HG02870 (cell line): ENCODE data around the gene PRSS48.
"Not testable (repeated sequence)": the region's sequence is repeated elsewhere in the genome, so short reads cannot be mapped to it uniquely, and the experiment has no call there.

Experiments used
- ATAC-seq: cut with Tn5 transposase; IDR thresholded peaks from one replicate; pipeline ENCODE4 v1.9.1; 2021; ENCODE audit warnings: mild to moderate bottlenecking, moderate library complexity; ENCODE audit not compliant: unreplicated experiment

The PRSS48 gene, protein sequence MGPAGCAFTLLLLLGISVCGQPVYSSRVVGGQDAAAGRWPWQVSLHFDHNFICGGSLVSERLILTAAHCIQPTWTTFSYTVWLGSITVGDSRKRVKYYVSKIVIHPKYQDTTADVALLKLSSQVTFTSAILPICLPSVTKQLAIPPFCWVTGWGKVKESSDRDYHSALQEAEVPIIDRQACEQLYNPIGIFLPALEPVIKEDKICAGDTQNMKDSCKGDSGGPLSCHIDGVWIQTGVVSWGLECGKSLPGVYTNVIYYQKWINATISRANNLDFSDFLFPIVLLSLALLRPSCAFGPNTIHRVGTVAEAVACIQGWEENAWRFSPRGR

DNA sequence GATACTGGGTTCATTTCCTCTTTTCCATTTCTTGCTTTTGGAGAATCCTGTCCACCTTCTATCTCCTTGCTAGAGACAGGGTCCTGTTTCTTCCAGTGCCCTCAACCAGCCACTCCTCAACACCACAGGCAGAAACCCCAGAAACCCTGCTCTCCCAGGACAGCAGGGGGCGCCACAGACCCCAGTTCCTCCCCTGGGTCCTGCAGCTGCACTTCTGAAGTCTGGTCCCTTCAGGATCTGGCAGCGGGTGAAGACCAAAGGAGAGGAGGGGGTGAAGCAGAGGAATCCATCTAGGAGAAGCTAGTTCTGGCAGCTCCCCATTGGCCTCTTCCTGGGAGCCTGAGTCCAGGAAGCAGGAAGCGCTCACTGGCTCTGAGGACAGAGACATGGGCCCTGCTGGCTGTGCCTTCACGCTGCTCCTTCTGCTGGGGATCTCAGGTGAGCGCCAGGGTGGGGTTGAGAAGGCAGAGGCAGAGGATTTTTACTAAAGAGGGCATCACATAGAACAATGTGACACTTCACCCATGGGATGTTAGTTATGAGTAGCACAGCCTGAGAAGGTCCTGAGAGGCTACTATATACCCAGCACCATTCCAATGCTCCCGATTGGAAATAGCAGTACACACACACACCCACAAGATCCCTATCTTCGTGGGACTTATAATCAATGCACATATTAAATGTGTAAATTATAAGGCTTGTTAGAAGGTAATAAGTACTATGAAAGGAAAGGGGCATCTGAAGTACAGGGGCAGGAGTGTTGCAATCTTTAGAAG lies at the start of gene PRSS48:
Gene PRSS48, plus strand, starts transcription at position 375 of the 776 bp plus-strand sequence. Its CDS starts 12 bp downstream, at position 387.
- ATAC-seq = peak; percentile 66

DNA sequence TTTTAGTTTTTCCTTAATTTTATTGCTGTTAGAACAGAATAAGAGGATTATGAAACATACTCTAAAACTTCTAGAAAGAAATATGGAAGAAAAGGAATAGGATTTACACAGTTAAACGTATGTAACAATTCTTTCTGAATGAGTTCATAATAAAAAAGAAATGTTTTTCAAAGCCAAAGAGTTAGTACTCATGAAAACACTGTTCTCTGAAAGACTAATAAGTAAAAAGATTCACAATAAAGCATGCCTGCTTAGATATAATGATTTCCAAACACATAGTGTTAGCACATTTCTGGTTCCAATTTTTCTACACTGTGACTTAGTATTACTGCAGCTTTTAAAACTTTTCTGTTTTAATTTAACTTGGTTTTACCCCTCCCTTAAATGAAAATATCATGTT lies 49.8 kb upstream of the PRSS48 start:
- no peak for ATAC-seq

DNA sequence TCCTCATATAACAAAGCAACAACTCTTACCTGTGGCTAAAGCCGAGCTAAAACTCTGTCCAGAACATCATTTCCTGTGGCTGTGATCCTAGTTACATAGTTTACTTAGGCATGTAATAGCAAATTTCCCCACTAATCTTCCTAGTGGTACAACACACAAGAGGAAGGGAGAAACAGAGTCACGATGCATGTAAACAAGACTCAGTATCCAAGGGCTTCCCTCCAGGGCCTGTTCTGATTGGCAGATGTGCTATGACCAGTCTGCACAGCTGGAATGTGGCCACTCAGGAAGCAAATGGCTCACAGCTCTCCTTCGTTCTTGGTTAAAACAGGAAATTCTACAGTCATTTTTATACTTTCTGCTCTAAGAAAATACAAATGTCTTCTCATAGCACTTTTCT lies 49.2 kb upstream of the PRSS48 start:
- ATAC-seq = no peak

- ATAC-seq = no peak
These were observed 48.5 kb upstream of the PRSS48 start for GRCh38 chr4:151228189-151229119.

DNA sequence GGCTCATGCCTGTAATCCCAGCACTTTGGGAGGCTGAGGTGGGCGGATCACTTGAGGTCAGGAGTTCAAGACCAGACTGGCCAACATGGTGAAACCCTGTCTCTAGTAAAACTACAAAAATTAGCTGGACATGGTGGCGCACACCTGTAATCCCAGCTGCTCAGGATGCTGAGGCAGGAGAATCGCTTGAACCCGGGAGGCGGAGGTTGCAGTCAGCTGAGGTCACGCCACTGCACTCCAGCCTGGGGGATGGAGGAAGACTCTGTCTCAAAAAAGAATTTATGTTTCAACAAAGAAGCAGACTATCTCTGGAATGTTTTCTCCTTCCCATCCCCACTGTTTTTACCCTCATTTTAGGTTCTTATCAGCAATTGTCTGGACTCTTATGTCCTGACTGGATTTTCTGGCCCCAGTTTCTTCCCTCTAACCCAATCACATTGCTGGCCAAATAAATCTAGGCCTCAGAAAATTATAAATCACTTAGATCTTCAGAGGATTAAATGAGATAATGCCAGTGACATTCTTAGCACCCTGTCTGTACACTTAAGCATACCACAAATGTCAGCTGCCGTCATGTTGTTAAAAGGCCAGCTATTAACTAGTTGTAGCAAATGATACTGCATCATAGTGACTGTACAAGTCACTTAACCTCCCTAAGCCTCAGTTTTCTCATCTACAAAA lies 44.9 kb upstream of the PRSS48 start:
- ATAC-seq = no peak

GRCh38 chr4:151233600-151233999 lies 43.4 kb upstream of the PRSS48 start:
- ATAC-seq = no peak

- not testable (repeated sequence) for ATAC-seq
These were observed 41.6 kb upstream of the PRSS48 start for GRCh38 chr4:151235373-151235772.

DNA sequence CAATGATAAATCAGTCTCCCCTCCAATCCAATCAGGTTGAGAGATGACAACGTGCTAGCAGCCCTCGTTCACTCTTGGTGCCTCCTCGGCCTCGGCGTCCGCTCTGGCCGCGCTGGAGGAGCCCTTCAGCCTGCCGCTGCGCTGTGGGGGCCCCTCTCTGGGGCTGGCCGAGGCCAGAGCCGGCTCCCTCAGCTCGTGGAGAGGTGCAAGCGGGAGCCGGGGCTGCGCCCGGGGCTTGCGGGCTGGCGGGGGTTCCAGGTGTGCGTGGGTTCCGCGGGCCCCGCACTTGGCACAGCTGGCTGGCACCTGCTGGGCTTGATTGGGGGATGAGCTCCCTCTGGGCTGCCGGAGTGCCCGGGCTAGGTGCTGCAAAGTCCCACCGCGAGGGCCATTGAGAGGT lies 40.9 kb upstream of the PRSS48 start:
- no peak for ATAC-seq

- no peak for ATAC-seq
These were observed 38.5 kb upstream of the PRSS48 start for GRCh38 chr4:151238477-151238876.

DNA sequence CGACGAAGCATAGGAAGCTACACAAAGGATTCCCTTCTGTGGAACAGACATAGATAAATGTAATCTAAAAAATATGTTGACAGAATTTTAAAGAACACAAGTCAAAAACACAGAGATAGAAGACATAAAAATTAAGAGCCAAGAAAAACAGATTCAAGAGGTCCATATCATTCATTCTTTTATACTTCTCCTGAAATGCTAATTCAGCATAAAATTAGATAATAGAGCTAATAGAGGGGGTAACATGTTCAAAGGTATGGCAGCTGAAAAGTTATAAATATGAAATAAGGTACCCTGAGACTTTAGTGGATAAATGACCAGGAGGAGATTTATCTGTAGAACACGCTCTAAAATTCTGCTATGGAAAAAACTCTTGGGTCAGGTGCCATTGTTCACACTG lies 37.4 kb upstream of the PRSS48 start:
- no peak for ATAC-seq

DNA sequence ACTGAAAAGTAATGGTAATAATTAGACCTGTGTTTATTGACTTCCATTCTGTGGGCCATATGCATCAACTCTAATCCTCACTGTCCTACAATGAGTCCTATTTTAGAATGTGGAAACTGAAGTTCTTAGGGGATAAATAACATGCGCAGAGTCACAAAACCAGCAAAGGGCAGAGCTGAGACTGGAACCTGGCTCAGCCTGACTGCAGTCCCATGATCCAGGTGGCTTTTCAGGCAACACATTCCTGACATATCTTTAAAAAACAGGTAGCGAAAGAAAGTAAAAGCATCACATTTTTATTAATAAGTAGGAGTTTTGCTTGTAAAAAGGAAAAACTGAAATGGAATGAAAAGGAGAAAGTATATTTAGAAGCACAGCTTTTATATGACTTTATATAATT lies 34.7 kb upstream of the PRSS48 start:
- no peak for ATAC-seq

DNA sequence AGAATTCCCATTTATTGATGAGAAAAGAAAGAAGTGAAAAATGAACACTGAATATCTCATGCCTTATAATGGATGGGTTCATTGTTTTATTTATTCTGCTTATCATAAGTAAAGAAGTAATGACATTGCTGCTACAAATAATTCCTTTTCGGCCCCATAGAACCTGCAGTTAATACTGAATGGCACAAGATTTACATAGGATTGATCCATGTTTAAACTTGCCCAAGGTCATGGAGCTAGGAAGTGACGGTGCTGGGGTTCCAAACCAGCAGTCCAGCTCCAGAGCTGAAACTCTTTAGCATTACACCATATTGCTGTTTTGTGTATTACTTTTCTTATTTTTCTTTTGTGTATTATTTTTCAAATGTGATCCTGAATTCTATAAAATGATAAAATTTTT lies 30.2 kb upstream of the PRSS48 start:
- no peak for ATAC-seq

DNA sequence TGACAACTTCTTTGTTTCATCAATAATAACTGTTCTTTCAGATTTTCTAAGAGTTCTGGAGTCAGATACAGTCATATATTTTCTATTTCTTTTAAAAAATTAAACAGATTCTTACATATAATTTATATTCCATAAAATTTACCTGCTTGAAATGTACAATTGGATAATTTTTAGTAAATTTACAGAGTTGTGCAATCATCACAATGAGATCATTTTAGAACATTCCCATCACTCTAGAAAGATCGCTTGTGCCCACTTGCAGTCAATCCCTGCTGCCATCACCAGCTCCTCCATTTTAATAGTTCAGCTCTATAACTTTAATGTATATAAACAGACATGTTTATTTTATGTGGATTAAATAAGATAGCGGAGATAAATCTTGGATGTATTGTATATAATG lies 29.6 kb upstream of the PRSS48 start:
- no peak for ATAC-seq

DNA sequence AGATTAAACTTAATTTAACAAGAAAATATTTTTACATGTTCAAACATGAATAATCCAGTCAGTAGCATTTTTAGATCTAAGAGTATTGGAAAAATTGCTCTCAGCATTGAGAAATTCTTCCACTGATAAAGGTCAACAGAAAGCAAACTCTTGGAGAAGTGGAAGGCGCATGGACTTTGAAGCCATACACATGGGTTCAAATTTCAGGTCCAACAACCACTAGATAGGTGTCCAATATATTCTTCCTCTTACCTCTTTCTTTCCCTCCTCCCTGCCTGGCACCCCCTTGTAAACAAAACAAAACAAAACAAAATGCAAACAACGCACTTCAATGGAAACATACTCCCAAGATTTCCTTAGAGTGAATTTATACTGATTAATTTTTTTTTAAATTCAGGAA lies 28.4 kb upstream of the PRSS48 start:
- ATAC-seq = no peak

DNA sequence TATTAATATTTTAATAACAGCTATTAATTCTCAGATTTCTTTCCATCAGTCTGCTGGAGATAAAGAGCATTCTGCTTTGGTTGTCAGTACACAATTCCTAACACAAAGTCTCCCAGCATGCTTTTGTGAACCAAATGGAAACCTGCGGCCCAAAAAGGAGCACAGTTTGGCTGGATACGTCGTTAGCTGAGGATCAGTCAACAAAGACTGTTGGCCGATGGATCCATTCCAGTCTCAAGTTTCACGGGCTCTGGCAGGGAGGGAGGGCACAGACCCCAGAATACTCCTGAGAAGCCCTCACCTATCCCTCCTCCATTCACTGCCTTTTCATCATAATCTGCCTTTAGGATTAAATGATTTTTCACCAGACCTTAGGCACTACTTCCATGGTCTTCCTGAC lies 26.3 kb upstream of the PRSS48 start:
- ATAC-seq = no peak

DNA sequence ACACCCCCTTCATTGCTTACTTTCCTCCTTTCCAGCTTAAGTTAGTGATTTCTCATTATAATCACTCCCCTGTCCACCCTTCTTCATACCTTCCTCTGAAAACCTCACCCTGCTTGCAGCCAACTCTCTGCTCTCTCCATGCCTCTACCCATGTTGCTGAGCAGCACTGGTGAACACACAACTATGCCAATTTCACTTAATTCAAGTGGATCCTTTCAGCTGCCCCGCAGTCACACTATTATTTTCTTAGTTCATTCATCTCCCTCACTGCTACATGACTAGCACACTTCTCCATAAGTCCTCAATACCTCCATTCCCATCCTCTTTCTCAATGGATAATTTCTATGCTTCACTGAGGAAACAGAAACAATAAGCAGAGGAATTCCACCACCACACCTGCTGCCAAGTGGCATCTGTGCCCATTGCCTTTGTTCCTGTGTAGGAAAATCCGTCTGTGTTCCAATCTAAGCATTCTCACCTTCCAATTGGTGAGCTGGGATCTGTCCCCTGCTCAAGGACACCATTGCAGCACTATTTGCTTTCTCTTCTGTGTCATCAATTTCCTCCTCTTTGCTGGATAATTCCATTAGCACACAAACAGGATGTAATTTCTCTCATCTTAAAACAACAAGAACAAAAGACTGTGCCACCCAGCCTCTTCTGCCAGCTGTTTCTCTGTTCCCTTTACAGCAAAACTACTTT lies 25.2 kb upstream of the PRSS48 start:
- no peak for ATAC-seq

DNA sequence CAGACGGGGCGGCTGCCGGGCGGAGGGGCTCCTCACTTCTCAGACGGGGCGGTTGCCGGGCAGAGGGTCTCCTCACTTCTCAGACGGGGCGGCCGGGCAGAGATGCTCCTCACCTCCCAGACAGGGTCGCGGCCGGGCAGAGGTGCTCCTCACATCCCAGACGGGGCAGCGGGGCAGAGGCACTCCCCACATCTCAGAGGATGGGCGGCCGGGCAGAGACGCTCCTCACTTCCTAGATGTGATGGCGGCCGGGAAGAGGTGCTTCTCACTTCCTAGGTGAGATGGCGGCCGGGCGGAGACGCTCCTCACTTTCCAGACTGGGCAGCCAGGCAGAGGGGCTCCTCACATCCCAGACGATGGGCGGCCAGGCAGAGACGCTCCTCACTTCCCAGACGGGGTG lies 21.7 kb upstream of the PRSS48 start:
- ATAC-seq = not testable (repeated sequence)

- not testable (repeated sequence) for ATAC-seq
These were observed 21.3 kb upstream of the PRSS48 start for GRCh38 chr4:151255680-151256079.

GRCh38 chr4:151256134-151256533 lies 20.8 kb upstream of the PRSS48 start:
- no peak for ATAC-seq

DNA sequence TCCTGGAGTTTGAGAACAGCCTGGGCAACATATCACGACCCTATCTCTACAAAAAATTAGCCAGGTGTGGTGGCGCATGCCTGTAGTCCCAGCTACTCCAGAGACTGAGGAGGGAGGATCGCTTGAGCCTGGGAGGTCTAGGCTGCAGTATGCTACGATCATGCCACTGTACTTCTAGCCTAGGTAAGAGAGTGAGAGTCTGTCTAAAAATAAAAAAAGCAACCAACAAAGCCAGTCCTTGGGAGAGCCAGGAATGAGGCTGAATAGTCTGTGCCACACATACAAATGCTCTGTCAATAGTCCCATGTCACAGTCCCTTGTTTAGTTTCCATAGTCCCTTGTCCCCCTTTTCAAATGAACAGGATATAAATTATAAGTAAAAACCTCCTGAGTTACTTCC lies 19.3 kb upstream of the PRSS48 start:
- no peak for ATAC-seq
